B cell (primary cell): ENCODE measurements around the gene DNAH12. TPM values are rescaled to one million over a fixed set of nuclear protein-coding genes. Genes with fewer than 3 reads are reported as not detected.
"Not testable (repeated sequence)": the region's sequence is repeated elsewhere in the genome, so short reads cannot be mapped to it uniquely, and the experiment has no call there.

Experiments
- ATAC-seq: fragments of 200-7000 bp; cut with Tn5 transposase; one replicate; pipeline ENCODE4 v1.10.0; 2021; ENCODE audit warnings: low read depth, mild to moderate bottlenecking, moderate number of reproducible peaks, moderate library complexity
- CTCF ChIA-PET: fragments of 350-600 bp; sonication (Branson Sonifier 250); formaldehyde crosslinking; loops from one replicate; lab custom pipeline; 2021; ENCODE audit warnings: antibody characterized with exemption, inconsistent platforms; lab: Charles Lee
- POLR2A ChIA-PET: fragments of 350-600 bp; sonication (Branson Sonifier 250); formaldehyde crosslinking; loops from one replicate; lab custom pipeline; 2021; ENCODE audit warnings: antibody characterized with exemption; lab: Charles Lee
- DNase-seq: peaks from one replicate; pipeline ENCODE4 v3.0.0; 2013
- H2AFZ ChIP-seq: 2 replicates; pipeline ENCODE4 v1.6.1; 2012; ENCODE audit warnings: mild to moderate bottlenecking, low read depth, low read length; ENCODE audit not compliant: insufficient read depth, poor library complexity, severe bottlenecking
- H3K27ac ChIP-seq, 2 donors: 1 replicate in 1 of 2; 2 replicates in 1 of 2; pipeline ENCODE4 v1.5.1; 2012 to 2013; ENCODE audit warnings: low read length in 2 of 2, mild to moderate bottlenecking in 2 of 2, moderate library complexity in 1 of 2
- H3K27me3 ChIP-seq, 4 experiments: fragments of 200-600 bp in 1 of 4; sonication (generic) in 1 of 4; replicated peaks in 1 of 4; 1 replicate in 2 of 4; 2 replicates in 2 of 4; pipeline versions ENCODE4 v1.6.1 to v1.7.0; 2013 to 2016; ENCODE audit warnings: low read length in 3 of 4, mild to moderate bottlenecking in 2 of 4, mixed read lengths in 1 of 4, moderate library complexity in 1 of 4; ENCODE audit not compliant: insufficient read depth in 4 of 4, control insufficient read depth in 3 of 4; ENCODE audit errors: control extremely low read depth in 1 of 4
- H3K36me3 ChIP-seq, 2 experiments: replicated peaks in 1 of 2; 1 replicate in 1 of 2; 2 replicates in 1 of 2; pipeline versions ENCODE4 v1.6.1 to v1.7.1; 2013; ENCODE audit warnings: low read length in 1 of 2; ENCODE audit not compliant: insufficient read depth in 2 of 2, control insufficient read depth in 1 of 2; ENCODE audit errors: control extremely low read depth in 1 of 2, extremely low read depth in 1 of 2
- H3K4me1 ChIP-seq, 2 donors: fragments of 200-600 bp in 1 of 2; sonication (generic) in 1 of 2; 1 replicate in 1 of 2; 2 replicates in 1 of 2; pipeline versions ENCODE4 v1.5.1 to v1.6.1; 2013 to 2017; ENCODE audit warnings: low read length in 2 of 2; ENCODE audit not compliant: control insufficient read depth in 2 of 2, insufficient read depth in 2 of 2
- H3K4me2 ChIP-seq: replicated peaks from 2 replicates; pipeline ENCODE3; 2012; ENCODE audit warnings: mild to moderate bottlenecking, low read depth, low read length; ENCODE audit not compliant: poor library complexity, severe bottlenecking
- H3K4me3 ChIP-seq, 5 experiments: fragments of 200-600 bp in 1 of 5; sonication (generic) in 1 of 5; 1 replicate in 3 of 5; 2 replicates in 2 of 5; pipeline versions ENCODE4 v1.5.1 to v1.7.0; 2011 to 2016; ENCODE audit warnings: low read length in 4 of 5, mild to moderate bottlenecking in 4 of 5, low read depth in 2 of 5, control low read depth in 1 of 5, moderate library complexity in 1 of 5; ENCODE audit not compliant: insufficient read depth in 1 of 5; ENCODE audit errors: control extremely low read depth in 1 of 5, extremely low read depth in 1 of 5
- H3K79me2 ChIP-seq: fragments of 200-600 bp; sonication (generic); one replicate; pipeline ENCODE4 v1.6.0; 2016; ENCODE audit warnings: low read length; ENCODE audit not compliant: control insufficient read depth, insufficient read depth
- H3K9ac ChIP-seq: fragments of 200-600 bp; sonication (generic); 2 replicates; pipeline ENCODE4 v1.6.1; 2017; ENCODE audit warnings: mild to moderate bottlenecking, low read length, moderate library complexity
- H3K9me3 ChIP-seq, 3 donors: one replicate each; pipeline versions ENCODE4 v1.6.1 to v1.7.1; 2013; ENCODE audit warnings: low read length in 2 of 3; ENCODE audit not compliant: control insufficient read depth in 2 of 3, insufficient read depth in 1 of 3; ENCODE audit errors: control extremely low read depth in 1 of 3
- H4K20me1 ChIP-seq: 2 replicates; pipeline ENCODE4 v1.6.0; 2012; ENCODE audit warnings: mild to moderate bottlenecking, low read length; ENCODE audit not compliant: insufficient read depth, control insufficient read depth, poor library complexity, severe bottlenecking
- H3K27ac Mint-ChIP-seq: one replicate; pipeline ENCODE4 v1.8.0; 2021; ENCODE audit warnings: mixed read lengths
- H3K27me3 Mint-ChIP-seq: one replicate; pipeline ENCODE4 v1.8.0; 2021; ENCODE audit warnings: mixed read lengths
- H3K4me1 Mint-ChIP-seq: one replicate; pipeline ENCODE4 v1.8.0; 2021; ENCODE audit warnings: mixed read lengths
- H3K4me3 Mint-ChIP-seq: one replicate; pipeline ENCODE4 v1.8.0; 2021; ENCODE audit warnings: mixed read lengths
- H3K9me3 Mint-ChIP-seq: one replicate; pipeline ENCODE4 v1.8.0; 2022; ENCODE audit warnings: mixed read lengths; ENCODE audit not compliant: insufficient read depth
- EZH2 ChIP-seq: IDR thresholded peaks from 2 replicates; pipeline ENCODE4 v1.6.1; 2012; ENCODE audit warnings: borderline replicate concordance, low read depth, mild to moderate bottlenecking, moderate library complexity, low read length; ENCODE audit not compliant: insufficient read depth, poor library complexity, severe bottlenecking
- WGBS: methylation state at CpG from one replicate; pipeline ENCODE4 v1.1.5; 2013; ENCODE audit warnings: missing lambda C conversion rate; ENCODE audit not compliant: insufficient coverage; 5-methylcytosine and 5-hydroxymethylcytosine counted together
- intact Hi-C: fragments of 100-400 bp; cut with micrococcal nuclease; formaldehyde crosslinking; loops from one replicate; pipeline ENCODE4 v1.10.0; 2022
- polyA plus RNA-seq: library from polyadenylated mRNA; depleted of rRNA; stranded (reverse); fragments of >200 nt; gene quantifications from 2 replicates; pipeline ENCODE4 v1.2.3, GENCODE V29; 2012
- total RNA-seq, 2 donors: library from RNA; stranded (reverse); fragments of 120-200 nt in 1 of 2; gene quantifications; 1 replicate in 1 of 2; 2 replicates in 1 of 2; pipeline versions ENCODE4 v1.2.3 to v1.2.4, GENCODE V29; 2013 to 2022
- TF ChIP-seq, protein P1 (sequence below): fragments of 200-600 bp; IDR thresholded peaks from one replicate; pipeline ENCODE4 v1.8.0; 2022; ENCODE audit warnings: antibody characterized with exemption, mild to moderate bottlenecking

The DNAH12 gene
- total and polyA plus RNA-seq, 2 donors (not counting 1 experiment from before 2014, with no cell fraction given): 0.09 to 0.17 TPM

DNA sequence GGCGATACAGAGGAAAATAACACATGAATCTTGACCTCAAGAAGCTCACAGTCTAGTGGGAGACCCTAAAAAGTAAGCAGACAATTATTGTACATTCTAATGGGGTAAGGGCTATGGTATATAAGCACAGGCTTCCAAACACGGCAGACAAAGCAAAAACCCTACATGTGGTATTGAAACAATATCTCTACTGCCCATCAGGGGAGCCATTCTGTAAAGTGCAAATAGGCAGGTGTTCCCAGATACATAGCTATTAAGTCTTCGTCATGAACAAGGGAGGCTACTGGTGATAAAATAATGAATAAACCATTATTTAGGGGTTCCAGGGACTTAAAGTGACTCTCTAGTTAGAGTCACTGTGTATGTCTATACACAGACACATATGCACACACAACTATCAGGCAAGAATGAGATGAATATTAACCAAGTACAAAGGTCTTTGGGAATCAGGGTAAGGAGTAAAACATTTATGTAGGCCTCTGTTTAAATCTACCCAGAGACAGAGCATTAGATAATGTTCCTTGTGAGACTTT lies 213.0 kb downstream of the DNAH12 start:
- H3K4me3 Mint-ChIP-seq: no peak overlapping the region
- no peak for TF ChIP-seq EZH2
- TF ChIP-seq, protein P1, sequence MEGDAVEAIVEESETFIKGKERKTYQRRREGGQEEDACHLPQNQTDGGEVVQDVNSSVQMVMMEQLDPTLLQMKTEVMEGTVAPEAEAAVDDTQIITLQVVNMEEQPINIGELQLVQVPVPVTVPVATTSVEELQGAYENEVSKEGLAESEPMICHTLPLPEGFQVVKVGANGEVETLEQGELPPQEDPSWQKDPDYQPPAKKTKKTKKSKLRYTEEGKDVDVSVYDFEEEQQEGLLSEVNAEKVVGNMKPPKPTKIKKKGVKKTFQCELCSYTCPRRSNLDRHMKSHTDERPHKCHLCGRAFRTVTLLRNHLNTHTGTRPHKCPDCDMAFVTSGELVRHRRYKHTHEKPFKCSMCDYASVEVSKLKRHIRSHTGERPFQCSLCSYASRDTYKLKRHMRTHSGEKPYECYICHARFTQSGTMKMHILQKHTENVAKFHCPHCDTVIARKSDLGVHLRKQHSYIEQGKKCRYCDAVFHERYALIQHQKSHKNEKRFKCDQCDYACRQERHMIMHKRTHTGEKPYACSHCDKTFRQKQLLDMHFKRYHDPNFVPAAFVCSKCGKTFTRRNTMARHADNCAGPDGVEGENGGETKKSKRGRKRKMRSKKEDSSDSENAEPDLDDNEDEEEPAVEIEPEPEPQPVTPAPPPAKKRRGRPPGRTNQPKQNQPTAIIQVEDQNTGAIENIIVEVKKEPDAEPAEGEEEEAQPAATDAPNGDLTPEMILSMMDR: no peak
- no peak overlapping the region for H3K27ac Mint-ChIP-seq
- Histone ChIP-seq H3K27me3 (no peaks in the 10 kb centered on the region), H2AFZ (no peak overlapping the region), H3K4me2 (no peak overlapping the region), H3K79me2 (no peaks in the 10 kb centered on the region), H3K4me3 (no peak overlapping the region), H3K9ac (no peak overlapping the region), H3K4me1 (no peaks in the 10 kb centered on the region), H3K36me3 (no peaks in the 10 kb centered on the region), H4K20me1 (no peaks in the 10 kb centered on the region), H3K9me3 (no peaks in the 10 kb centered on the region), H3K27ac (no peak overlapping the region)
- ATAC-seq: no peak
- peaks cover 13% of the 10 kb centered on the region for H3K27me3 Mint-ChIP-seq
- POLR2A ChIA-PET: no interaction called here
- no CpG with 5 or more reads among the region's 3 CpGs for WGBS
- DNase-seq: no peak
- H3K9me3 Mint-ChIP-seq: no peaks in the 10 kb centered on the region
- H3K4me1 Mint-ChIP-seq: no peaks in the 10 kb centered on the region
- CTCF ChIA-PET: no interaction called here
- intact Hi-C loops: no loop called here

GRCh38 chr3:57326498-57326897 lies 217.6 kb downstream of the DNAH12 start:
- H3K27me3 ChIP-seq, H3K4me1 Mint-ChIP-seq, H3K9ac ChIP-seq, H3K4me3 Mint-ChIP-seq, intact Hi-C loops, H3K4me1 ChIP-seq, H3K27ac Mint-ChIP-seq, H3K9me3 ChIP-seq, H3K36me3 ChIP-seq, H2AFZ ChIP-seq, ATAC-seq, H3K4me3 ChIP-seq, DNase-seq, POLR2A ChIA-PET, H3K4me2 ChIP-seq, H3K79me2 ChIP-seq, H4K20me1 ChIP-seq, H3K9me3 Mint-ChIP-seq, CTCF ChIA-PET, H3K27ac ChIP-seq: not testable (repeated sequence)
- peaks cover 12% of the 10 kb centered on the region for H3K27me3 Mint-ChIP-seq
- no CpG with 5 or more reads among the region's 1 CpG for WGBS
